ENCODE results near the gene SYTL5. TPM values are rescaled to one million over a fixed set of nuclear protein-coding genes. Genes with fewer than 3 reads are reported as not detected.

SYTL5 gene
- polyA plus RNA-seq, 1 donor (not counting 4 experiments of a cell fraction or from before 2014, with no cell fraction given) = 0.09 TPM

- Histone ChIP-seq H3K9ac (ENCODE audit: control insufficient read depth, extremely low read depth, insufficient read depth, low read length) (no peak overlapping the region), H3K4me3 (ENCODE audit: control insufficient read depth in 2 of 3, extremely low read depth in 1 of 3, insufficient read depth in 2 of 3, low read depth in 1 of 3, low read length in 3 of 3) (no peak overlapping the region), H3K9me1 (ENCODE audit: control insufficient read depth, extremely low read depth, insufficient read depth, low read length) (no peaks in the 10 kb centered on the region), H4K20me1 (ENCODE audit: control insufficient read depth, extremely low read depth, insufficient read depth, low read length) (no peaks in the 10 kb centered on the region), H3K4me1 (ENCODE audit: control insufficient read depth, extremely low read depth, insufficient read depth, low read length) (no peaks in the 10 kb centered on the region), H3K9me3 (ENCODE audit: control insufficient read depth, low read depth, low read length) (no peaks in the 10 kb centered on the region), H3K27ac (ENCODE audit: control insufficient read depth, insufficient read depth, low read length) (no peak overlapping the region), H3K36me3 (ENCODE audit: control insufficient read depth in 2 of 2, extremely low read depth in 1 of 2, insufficient read depth in 2 of 2, low read length in 2 of 2) (no peaks in the 10 kb centered on the region), H2AFZ (ENCODE audit: control insufficient read depth, low read length) (no peak overlapping the region), H3K27me3 (ENCODE audit: control insufficient read depth, extremely low read depth, insufficient read depth, low read length) (no peaks in the 10 kb centered on the region), H3K4me2 (ENCODE audit: control insufficient read depth, extremely low read depth, insufficient read depth, low read depth, low read length) (no peak overlapping the region), H3K79me2 (ENCODE audit: control insufficient read depth, insufficient read depth, low read length) (no peaks in the 10 kb centered on the region)
- FAIRE-seq (no peak), DNase-seq (ENCODE audit: low read depth, low spot score) (no peak)
- dilution Hi-C loops (cut with MboI; ENCODE audit: extremely low pct_ligation_motif_present, low sequenced_read_pairs) = no loop called here
- TF ChIP-seq CTCF (optimal IDR thresholded peaks at IDR 0.05 in 1 of 3, IDR thresholded peaks at IDR 0.05 in 1 of 3, conservative IDR thresholded peaks at IDR 0.05 in 1 of 3; ENCODE audit: extremely low read depth in 1 of 3, insufficient read depth in 2 of 3, low read length in 3 of 3) = no peak
- no peak for TF ChIP-seq EZH2 (IDR thresholded peaks at IDR 0.05; ENCODE audit: low read length)
Measured at GRCh38 chrX:38045538-38046096, 39.3 kb downstream of the SYTL5 start.

- peaks cover 4% of the 10 kb centered on the region for H3K4me1 ChIP-seq (ENCODE audit: control insufficient read depth, extremely low read depth, insufficient read depth, low read length)
- DNase-seq (ENCODE audit: low read depth, low spot score) = no peak
- H3K27me3 ChIP-seq (ENCODE audit: control insufficient read depth, extremely low read depth, insufficient read depth, low read length) = no peaks in the 10 kb centered on the region
- no peak for FAIRE-seq
- dilution Hi-C loops (cut with MboI; ENCODE audit: extremely low pct_ligation_motif_present, low sequenced_read_pairs) = no loop called here
- H3K36me3 ChIP-seq (ENCODE audit: control insufficient read depth in 2 of 2, extremely low read depth in 1 of 2, insufficient read depth in 2 of 2, low read length in 2 of 2) = no peaks in the 10 kb centered on the region
- no peaks in the 10 kb centered on the region for H3K9me3 ChIP-seq (ENCODE audit: control insufficient read depth, low read depth, low read length)
- H3K4me2 ChIP-seq (ENCODE audit: control insufficient read depth, extremely low read depth, insufficient read depth, low read depth, low read length) = no peak overlapping the region
- TF ChIP-seq CTCF (optimal IDR thresholded peaks at IDR 0.05 in 1 of 3, IDR thresholded peaks at IDR 0.05 in 1 of 3, conservative IDR thresholded peaks at IDR 0.05 in 1 of 3; ENCODE audit: extremely low read depth in 1 of 3, insufficient read depth in 2 of 3, low read length in 3 of 3) (no peak), EZH2 (IDR thresholded peaks at IDR 0.05; ENCODE audit: low read length) (no peak)
- H3K9ac ChIP-seq (ENCODE audit: control insufficient read depth, extremely low read depth, insufficient read depth, low read length) = no peak overlapping the region
- H3K27ac ChIP-seq (ENCODE audit: control insufficient read depth, insufficient read depth, low read length) = no peak overlapping the region
- H3K79me2 ChIP-seq (ENCODE audit: control insufficient read depth, insufficient read depth, low read length) = no peaks in the 10 kb centered on the region
- no peaks in the 10 kb centered on the region for H3K9me1 ChIP-seq (ENCODE audit: control insufficient read depth, extremely low read depth, insufficient read depth, low read length)
- H3K4me3 ChIP-seq (ENCODE audit: control insufficient read depth in 2 of 3, extremely low read depth in 1 of 3, insufficient read depth in 2 of 3, low read depth in 1 of 3, low read length in 3 of 3) = no peak overlapping the region
- no peaks in the 10 kb centered on the region for H4K20me1 ChIP-seq (ENCODE audit: control insufficient read depth, extremely low read depth, insufficient read depth, low read length)
- no peak overlapping the region for H2AFZ ChIP-seq (ENCODE audit: control insufficient read depth, low read length)
Measured at GRCh38 chrX:38048886-38049285, 42.5 kb downstream of the SYTL5 start.
